Karpas-422 (cell line): ENCODE measurements around the gene C1orf21. TPM values are rescaled to one million over a fixed set of nuclear protein-coding genes. Genes with fewer than 3 reads are reported as not detected.
A peak's percentile ranks its signal among the peaks of the same experiment; 100 is the strongest.

Experiments
- DNase-seq: peaks from one replicate; pipeline ENCODE4 v3.0.0-alpha.2; 2015
- H2AFZ ChIP-seq: fragments of 200-600 bp; sonication (generic); 2 replicates; pipeline ENCODE4 v1.6.1; 2014; ENCODE audit warnings: antibody characterized with exemption, low read length, mixed read lengths
- H3K27ac ChIP-seq: fragments of 200-600 bp; sonication (generic); 2 replicates; pipeline ENCODE4 v1.5.1; 2014; ENCODE audit warnings: mild to moderate bottlenecking, low read length, moderate library complexity
- H3K27me3 ChIP-seq: fragments of 200-600 bp; sonication (generic); 2 replicates; pipeline ENCODE4 v1.6.1; 2014; ENCODE audit warnings: low read length, mixed read lengths
- H3K36me3 ChIP-seq: fragments of 200-600 bp; sonication (generic); 2 replicates; pipeline ENCODE4 v1.6.1; 2014; ENCODE audit warnings: low read length, mixed read lengths; ENCODE audit not compliant: insufficient read depth
- H3K4me1 ChIP-seq: fragments of 200-600 bp; sonication (generic); 2 replicates; pipeline ENCODE4 v1.6.1; 2014; ENCODE audit warnings: mild to moderate bottlenecking, low read length, mixed read lengths
- H3K4me2 ChIP-seq: fragments of 200-600 bp; sonication (generic); 2 replicates; pipeline ENCODE4 v1.6.1; 2014; ENCODE audit warnings: low read length, low read depth, mild to moderate bottlenecking; ENCODE audit not compliant: poor library complexity, severe bottlenecking
- H3K4me3 ChIP-seq: fragments of 200-600 bp; sonication (generic); 2 replicates; pipeline ENCODE4 v1.5.1; 2014; ENCODE audit warnings: mild to moderate bottlenecking, antibody characterized with exemption, low read length, mixed read lengths
- H3K79me2 ChIP-seq: fragments of 200-600 bp; sonication (generic); 2 replicates; pipeline ENCODE4 v1.6.1; 2014; ENCODE audit warnings: mild to moderate bottlenecking, low read length, mixed read lengths
- H3K9ac ChIP-seq: fragments of 200-600 bp; sonication (generic); 2 replicates; pipeline ENCODE4 v1.6.0; 2014; ENCODE audit warnings: low read length
- H3K9me2 ChIP-seq: fragments of 200-600 bp; sonication (generic), shearing (Covaris generic); replicated peaks from 2 replicates; pipeline ENCODE4 v1.6.0; 2014; ENCODE audit warnings: mild to moderate bottlenecking, low read length, moderate library complexity; ENCODE audit not compliant: insufficient read depth
- H3K9me3 ChIP-seq: fragments of 300-700, 200-600 bp; sonication (generic); 2 replicates; pipeline ENCODE4 v1.6.1; 2014; ENCODE audit warnings: low read length, mixed read lengths
- H4K20me1 ChIP-seq: fragments of 200-600 bp; sonication (generic); 2 replicates; pipeline ENCODE4 v1.6.1; 2014; ENCODE audit warnings: mild to moderate bottlenecking, antibody characterized with exemption, low read length, low read depth; ENCODE audit not compliant: insufficient read depth
- total RNA-seq: library from RNA; depleted of rRNA; stranded (reverse); fragments of >200 nt; shearing (Covaris generic); gene quantifications from 2 replicates; pipeline ENCODE4 v1.2.3, GENCODE V29; 2014; ENCODE audit warnings: low replicate concordance

The C1orf21 gene
- total RNA-seq, 1 experiment from 2014 or later, result not detected

GRCh38 chr1:184648856-184649201 is 262.0 kb downstream of the C1orf21 start:
- Histone ChIP-seq H3K4me2 (no peak overlapping the region), H3K27ac (no peak overlapping the region), H3K9me2 (no peaks in the 10 kb centered on the region), H3K79me2 (no peaks in the 10 kb centered on the region), H2AFZ (no peak overlapping the region), H3K9me3 (no peaks in the 10 kb centered on the region), H3K4me3 (no peak overlapping the region), H3K36me3 (no peaks in the 10 kb centered on the region), H3K9ac (no peak overlapping the region), H3K4me1 (0 out of 2 replicates have a peak, but pooled peaks cover 3% of the 10 kb centered on the region), H4K20me1 (no peaks in the 10 kb centered on the region), H3K27me3 (no peaks in the 10 kb centered on the region)
- DNase-seq, result no peak

- H4K20me1 ChIP-seq, result no peaks in the 10 kb centered on the region
- peak; percentile 40 for DNase-seq
- no peaks in the 10 kb centered on the region for H3K79me2 ChIP-seq
- no peak overlapping the region for H3K4me3 ChIP-seq
- no peak overlapping the region for H2AFZ ChIP-seq
- H3K9ac ChIP-seq, result no peak overlapping the region
- no peak overlapping the region for H3K27ac ChIP-seq
- H3K9me2 ChIP-seq, result no peaks in the 10 kb centered on the region
- H3K36me3 ChIP-seq, result no peaks in the 10 kb centered on the region
- 0 out of 2 replicates have a peak, but pooled peaks cover 3% of the 10 kb centered on the region for H3K4me1 ChIP-seq
- H3K27me3 ChIP-seq, result no peaks in the 10 kb centered on the region
- H3K4me2 ChIP-seq, result no peak overlapping the region
- no peaks in the 10 kb centered on the region for H3K9me3 ChIP-seq
These were observed 262.6 kb downstream of the C1orf21 start for GRCh38 chr1:184649451-184649888.

- Histone ChIP-seq H3K4me3 (no peak overlapping the region), H3K27me3 (no peaks in the 10 kb centered on the region), H3K9me3 (no peaks in the 10 kb centered on the region), H3K27ac (no peak overlapping the region), H3K4me1 (0 out of 2 replicates have a peak, but pooled peaks cover 3% of the 10 kb centered on the region), H4K20me1 (no peaks in the 10 kb centered on the region), H3K79me2 (no peaks in the 10 kb centered on the region), H2AFZ (no peak overlapping the region), H3K36me3 (no peaks in the 10 kb centered on the region), H3K9ac (no peak overlapping the region), H3K4me2 (no peak overlapping the region), H3K9me2 (no peaks in the 10 kb centered on the region)
- no peak for DNase-seq
These were observed 263.5 kb downstream of the C1orf21 start for GRCh38 chr1:184650177-184650866.

- H3K27ac ChIP-seq, result no peak overlapping the region
- no peak for DNase-seq
- H3K9me3 ChIP-seq, result no peaks in the 10 kb centered on the region
- no peaks in the 10 kb centered on the region for H3K9me2 ChIP-seq
- H2AFZ ChIP-seq, result no peak overlapping the region
- H4K20me1 ChIP-seq, result no peaks in the 10 kb centered on the region
- H3K27me3 ChIP-seq, result no peaks in the 10 kb centered on the region
- H3K36me3 ChIP-seq, result no peaks in the 10 kb centered on the region
- no peak overlapping the region for H3K4me2 ChIP-seq
- no peaks in the 10 kb centered on the region for H3K4me1 ChIP-seq
- no peaks in the 10 kb centered on the region for H3K79me2 ChIP-seq
- no peak overlapping the region for H3K4me3 ChIP-seq
- no peak overlapping the region for H3K9ac ChIP-seq
These were observed 268.4 kb downstream of the C1orf21 start for GRCh38 chr1:184655185-184655584.

GRCh38 chr1:184656221-184656620 is 269.4 kb downstream of the C1orf21 start:
- H3K27me3 ChIP-seq, result no peaks in the 10 kb centered on the region
- no peak overlapping the region for H2AFZ ChIP-seq
- H3K4me3 ChIP-seq, result no peak overlapping the region
- H3K4me2 ChIP-seq, result no peak overlapping the region
- no peaks in the 10 kb centered on the region for H4K20me1 ChIP-seq
- H3K36me3 ChIP-seq, result no peaks in the 10 kb centered on the region
- H3K9me2 ChIP-seq, result no peaks in the 10 kb centered on the region
- no peaks in the 10 kb centered on the region for H3K4me1 ChIP-seq
- H3K79me2 ChIP-seq, result no peaks in the 10 kb centered on the region
- DNase-seq, result no peak
- no peak overlapping the region for H3K27ac ChIP-seq
- no peak overlapping the region for H3K9ac ChIP-seq
- no peaks in the 10 kb centered on the region for H3K9me3 ChIP-seq

GRCh38 chr1:184658055-184658454 is 271.2 kb downstream of the C1orf21 start:
- no peak for DNase-seq
- Histone ChIP-seq H3K4me2 (no peak overlapping the region), H3K4me3 (no peak overlapping the region), H3K36me3 (no peaks in the 10 kb centered on the region), H3K9me2 (no peaks in the 10 kb centered on the region), H4K20me1 (no peaks in the 10 kb centered on the region), H3K9me3 (no peaks in the 10 kb centered on the region), H2AFZ (no peak overlapping the region), H3K79me2 (no peaks in the 10 kb centered on the region), H3K9ac (no peak overlapping the region), H3K27me3 (no peaks in the 10 kb centered on the region), H3K27ac (no peak overlapping the region), H3K4me1 (no peaks in the 10 kb centered on the region)

GRCh38 chr1:184660462-184661191 is 273.8 kb downstream of the C1orf21 start:
- Histone ChIP-seq H3K27me3 (no peaks in the 10 kb centered on the region), H3K36me3 (no peaks in the 10 kb centered on the region), H3K4me2 (no peak overlapping the region), H3K9me3 (no peaks in the 10 kb centered on the region), H3K9ac (no peak overlapping the region), H2AFZ (no peak overlapping the region), H3K9me2 (no peaks in the 10 kb centered on the region), H3K4me3 (no peak overlapping the region), H4K20me1 (no peaks in the 10 kb centered on the region), H3K79me2 (no peaks in the 10 kb centered on the region), H3K27ac (no peak overlapping the region), H3K4me1 (no peaks in the 10 kb centered on the region)
- DNase-seq, result no peak

- no peaks in the 10 kb centered on the region for H3K9me2 ChIP-seq
- no peak for DNase-seq
- no peaks in the 10 kb centered on the region for H3K36me3 ChIP-seq
- no peaks in the 10 kb centered on the region for H3K27me3 ChIP-seq
- H3K79me2 ChIP-seq, result no peaks in the 10 kb centered on the region
- no peaks in the 10 kb centered on the region for H3K4me1 ChIP-seq
- H3K9me3 ChIP-seq, result no peaks in the 10 kb centered on the region
- H3K4me2 ChIP-seq, result no peak overlapping the region
- H3K27ac ChIP-seq, result no peak overlapping the region
- H3K4me3 ChIP-seq, result no peak overlapping the region
- no peaks in the 10 kb centered on the region for H4K20me1 ChIP-seq
- no peak overlapping the region for H3K9ac ChIP-seq
- no peak overlapping the region for H2AFZ ChIP-seq
These were observed 275.0 kb downstream of the C1orf21 start for GRCh38 chr1:184661801-184662200.
